ENCODE measurements around the gene BPIFB3. TPM values are rescaled to one million over a fixed set of nuclear protein-coding genes. Genes with fewer than 3 reads are reported as not detected.

Gene BPIFB3
- total and polyA plus RNA-seq, 2 of the 13 experiments (the other 11 are each of a cell fraction or from before 2014, with no cell fraction given), result 0.09 TPM; not detected in 1

DNA sequence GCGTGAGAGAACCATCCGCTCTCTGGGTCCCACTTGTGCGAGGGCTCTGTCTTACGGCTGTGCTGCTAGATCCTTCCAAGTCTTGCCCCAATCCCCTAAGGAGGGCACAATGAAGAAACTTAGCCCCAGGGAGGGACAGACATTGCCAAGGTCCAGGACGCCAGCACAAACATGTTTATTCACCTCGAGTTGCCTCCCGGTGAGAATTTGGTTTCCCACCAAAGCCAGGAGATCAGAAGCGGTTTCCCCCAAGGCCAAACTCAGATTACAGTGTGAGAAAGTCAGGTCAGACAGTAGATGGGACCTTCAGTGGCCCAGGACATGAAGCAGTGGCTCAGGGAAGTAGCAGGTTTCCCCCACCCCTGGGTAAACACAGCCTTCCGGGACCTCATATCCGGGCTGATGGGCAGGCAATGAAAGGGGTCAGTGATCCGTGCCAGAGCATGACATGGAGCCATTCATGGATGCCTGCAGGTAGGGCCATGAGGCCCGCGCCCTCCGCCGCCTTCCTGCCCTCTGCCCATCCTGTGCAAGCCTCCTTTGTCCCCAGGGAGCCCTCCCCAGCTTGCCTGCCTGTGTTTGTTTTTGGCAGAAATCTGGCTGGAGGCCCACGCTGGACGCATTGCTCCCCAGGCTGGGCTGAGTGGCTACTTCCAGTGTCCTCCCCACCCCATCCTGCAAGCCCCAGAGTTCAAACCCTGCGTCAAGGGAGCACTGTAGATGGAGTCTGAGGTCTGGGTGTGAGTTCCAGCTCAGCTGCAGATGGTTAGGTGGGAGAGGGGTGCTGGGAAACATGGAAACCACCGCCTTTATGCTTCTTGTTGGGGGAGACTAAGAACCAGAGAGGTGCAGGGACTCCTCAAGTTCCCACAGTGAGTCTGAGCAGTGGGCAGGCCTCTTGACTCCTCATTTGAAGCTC lies 44.2 kb upstream of the BPIFB3 start (continued):
- peak; percentile 63 to 84 for TF ChIP-seq NR2F1 (CRISPR knock-in tag; IDR thresholded peaks at IDR 0.05)
- TF ChIP-seq, protein P1, sequence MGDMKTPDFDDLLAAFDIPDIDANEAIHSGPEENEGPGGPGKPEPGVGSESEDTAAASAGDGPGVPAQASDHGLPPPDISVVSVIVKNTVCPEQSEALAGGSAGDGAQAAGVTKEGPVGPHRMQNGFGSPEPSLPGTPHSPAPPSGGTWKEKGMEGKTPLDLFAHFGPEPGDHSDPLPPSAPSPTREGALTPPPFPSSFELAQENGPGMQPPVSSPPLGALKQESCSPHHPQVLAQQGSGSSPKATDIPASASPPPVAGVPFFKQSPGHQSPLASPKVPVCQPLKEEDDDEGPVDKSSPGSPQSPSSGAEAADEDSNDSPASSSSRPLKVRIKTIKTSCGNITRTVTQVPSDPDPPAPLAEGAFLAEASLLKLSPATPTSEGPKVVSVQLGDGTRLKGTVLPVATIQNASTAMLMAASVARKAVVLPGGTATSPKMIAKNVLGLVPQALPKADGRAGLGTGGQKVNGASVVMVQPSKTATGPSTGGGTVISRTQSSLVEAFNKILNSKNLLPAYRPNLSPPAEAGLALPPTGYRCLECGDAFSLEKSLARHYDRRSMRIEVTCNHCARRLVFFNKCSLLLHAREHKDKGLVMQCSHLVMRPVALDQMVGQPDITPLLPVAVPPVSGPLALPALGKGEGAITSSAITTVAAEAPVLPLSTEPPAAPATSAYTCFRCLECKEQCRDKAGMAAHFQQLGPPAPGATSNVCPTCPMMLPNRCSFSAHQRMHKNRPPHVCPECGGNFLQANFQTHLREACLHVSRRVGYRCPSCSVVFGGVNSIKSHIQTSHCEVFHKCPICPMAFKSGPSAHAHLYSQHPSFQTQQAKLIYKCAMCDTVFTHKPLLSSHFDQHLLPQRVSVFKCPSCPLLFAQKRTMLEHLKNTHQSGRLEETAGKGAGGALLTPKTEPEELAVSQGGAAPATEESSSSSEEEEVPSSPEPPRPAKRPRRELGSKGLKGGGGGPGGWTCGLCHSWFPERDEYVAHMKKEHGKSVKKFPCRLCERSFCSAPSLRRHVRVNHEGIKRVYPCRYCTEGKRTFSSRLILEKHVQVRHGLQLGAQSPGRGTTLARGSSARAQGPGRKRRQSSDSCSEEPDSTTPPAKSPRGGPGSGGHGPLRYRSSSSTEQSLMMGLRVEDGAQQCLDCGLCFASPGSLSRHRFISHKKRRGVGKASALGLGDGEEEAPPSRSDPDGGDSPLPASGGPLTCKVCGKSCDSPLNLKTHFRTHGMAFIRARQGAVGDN (CRISPR knock-in tag; IDR thresholded peaks at IDR 0.05), result peak; percentile 99
- TF ChIP-seq ZFP90 (CRISPR knock-in tag; IDR thresholded peaks at IDR 0.05; ENCODE audit: borderline replicate concordance), result no peak; the same call in 1 of the 2 replicates
- peak; percentile 84; the same call in 1 of the 2 replicates for TF ChIP-seq SIX1 (CRISPR knock-in tag; IDR thresholded peaks at IDR 0.05; ENCODE audit: borderline replicate concordance)
- TF ChIP-seq ZNF205 (CRISPR knock-in tag; IDR thresholded peaks at IDR 0.05), result peak; percentile 89
- TF ChIP-seq WIZ (CRISPR knock-in tag; IDR thresholded peaks at IDR 0.05), result peak; percentile 77
- TF ChIP-seq, protein P2, sequence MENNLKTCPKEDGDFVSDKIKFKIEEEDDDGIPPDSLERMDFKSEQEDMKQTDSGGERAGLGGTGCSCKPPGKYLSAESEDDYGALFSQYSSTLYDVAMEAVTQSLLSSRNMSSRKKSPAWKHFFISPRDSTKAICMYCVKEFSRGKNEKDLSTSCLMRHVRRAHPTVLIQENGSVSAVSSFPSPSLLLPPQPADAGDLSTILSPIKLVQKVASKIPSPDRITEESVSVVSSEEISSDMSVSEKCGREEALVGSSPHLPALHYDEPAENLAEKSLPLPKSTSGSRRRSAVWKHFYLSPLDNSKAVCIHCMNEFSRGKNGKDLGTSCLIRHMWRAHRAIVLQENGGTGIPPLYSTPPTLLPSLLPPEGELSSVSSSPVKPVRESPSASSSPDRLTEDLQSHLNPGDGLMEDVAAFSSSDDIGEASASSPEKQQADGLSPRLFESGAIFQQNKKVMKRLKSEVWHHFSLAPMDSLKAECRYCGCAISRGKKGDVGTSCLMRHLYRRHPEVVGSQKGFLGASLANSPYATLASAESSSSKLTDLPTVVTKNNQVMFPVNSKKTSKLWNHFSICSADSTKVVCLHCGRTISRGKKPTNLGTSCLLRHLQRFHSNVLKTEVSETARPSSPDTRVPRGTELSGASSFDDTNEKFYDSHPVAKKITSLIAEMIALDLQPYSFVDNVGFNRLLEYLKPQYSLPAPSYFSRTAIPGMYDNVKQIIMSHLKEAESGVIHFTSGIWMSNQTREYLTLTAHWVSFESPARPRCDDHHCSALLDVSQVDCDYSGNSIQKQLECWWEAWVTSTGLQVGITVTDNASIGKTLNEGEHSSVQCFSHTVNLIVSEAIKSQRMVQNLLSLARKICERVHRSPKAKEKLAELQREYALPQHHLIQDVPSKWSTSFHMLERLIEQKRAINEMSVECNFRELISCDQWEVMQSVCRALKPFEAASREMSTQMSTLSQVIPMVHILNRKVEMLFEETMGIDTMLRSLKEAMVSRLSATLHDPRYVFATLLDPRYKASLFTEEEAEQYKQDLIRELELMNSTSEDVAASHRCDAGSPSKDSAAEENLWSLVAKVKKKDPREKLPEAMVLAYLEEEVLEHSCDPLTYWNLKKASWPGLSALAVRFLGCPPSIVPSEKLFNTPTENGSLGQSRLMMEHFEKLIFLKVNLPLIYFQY (CRISPR knock-in tag; IDR thresholded peaks at IDR 0.05; ENCODE audit: borderline replicate concordance), result peak; percentile 95
- TF ChIP-seq ZNF746 (CRISPR knock-in tag; IDR thresholded peaks at IDR 0.05), result peak; percentile 99
- TF ChIP-seq, protein P3, sequence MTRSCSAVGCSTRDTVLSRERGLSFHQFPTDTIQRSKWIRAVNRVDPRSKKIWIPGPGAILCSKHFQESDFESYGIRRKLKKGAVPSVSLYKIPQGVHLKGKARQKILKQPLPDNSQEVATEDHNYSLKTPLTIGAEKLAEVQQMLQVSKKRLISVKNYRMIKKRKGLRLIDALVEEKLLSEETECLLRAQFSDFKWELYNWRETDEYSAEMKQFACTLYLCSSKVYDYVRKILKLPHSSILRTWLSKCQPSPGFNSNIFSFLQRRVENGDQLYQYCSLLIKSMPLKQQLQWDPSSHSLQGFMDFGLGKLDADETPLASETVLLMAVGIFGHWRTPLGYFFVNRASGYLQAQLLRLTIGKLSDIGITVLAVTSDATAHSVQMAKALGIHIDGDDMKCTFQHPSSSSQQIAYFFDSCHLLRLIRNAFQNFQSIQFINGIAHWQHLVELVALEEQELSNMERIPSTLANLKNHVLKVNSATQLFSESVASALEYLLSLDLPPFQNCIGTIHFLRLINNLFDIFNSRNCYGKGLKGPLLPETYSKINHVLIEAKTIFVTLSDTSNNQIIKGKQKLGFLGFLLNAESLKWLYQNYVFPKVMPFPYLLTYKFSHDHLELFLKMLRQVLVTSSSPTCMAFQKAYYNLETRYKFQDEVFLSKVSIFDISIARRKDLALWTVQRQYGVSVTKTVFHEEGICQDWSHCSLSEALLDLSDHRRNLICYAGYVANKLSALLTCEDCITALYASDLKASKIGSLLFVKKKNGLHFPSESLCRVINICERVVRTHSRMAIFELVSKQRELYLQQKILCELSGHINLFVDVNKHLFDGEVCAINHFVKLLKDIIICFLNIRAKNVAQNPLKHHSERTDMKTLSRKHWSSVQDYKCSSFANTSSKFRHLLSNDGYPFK (CRISPR knock-in tag; IDR thresholded peaks at IDR 0.05; ENCODE audit: borderline replicate concordance), result peak; percentile 81; the same call in 1 of the 2 replicates
- TF ChIP-seq POLR2AphosphoS5 (IDR thresholded peaks at IDR 0.05; ENCODE audit: low read depth, low read length), result peak; percentile 86
- TF ChIP-seq ZNF431 (CRISPR knock-in tag; IDR thresholded peaks at IDR 0.05; ENCODE audit: borderline replicate concordance, low read depth), result peak; percentile 95; the same call in 1 of the 2 replicates
- 0 out of 2 replicates have a peak, but pooled peaks have one; percentile 33 for TF ChIP-seq TP53 (CRISPR knock-in tag; conservative IDR thresholded peaks at IDR 0.05)
- TF ChIP-seq, protein P4, sequence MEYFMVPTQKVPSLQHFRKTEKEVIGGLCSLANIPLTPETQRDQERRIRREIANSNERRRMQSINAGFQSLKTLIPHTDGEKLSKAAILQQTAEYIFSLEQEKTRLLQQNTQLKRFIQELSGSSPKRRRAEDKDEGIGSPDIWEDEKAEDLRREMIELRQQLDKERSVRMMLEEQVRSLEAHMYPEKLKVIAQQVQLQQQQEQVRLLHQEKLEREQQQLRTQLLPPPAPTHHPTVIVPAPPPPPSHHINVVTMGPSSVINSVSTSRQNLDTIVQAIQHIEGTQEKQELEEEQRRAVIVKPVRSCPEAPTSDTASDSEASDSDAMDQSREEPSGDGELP (IDR thresholded peaks at IDR 0.05; ENCODE audit: borderline replicate concordance, low read depth), result peak; percentile 86; the same call in 1 of the 2 replicates
- peak; percentile 76; the same call in 1 of the 2 replicates for TF ChIP-seq ZNF839 (CRISPR knock-in tag; IDR thresholded peaks at IDR 0.05; ENCODE audit: borderline replicate concordance)
- no peak for TF ChIP-seq TOE1 (CRISPR knock-in tag; IDR thresholded peaks at IDR 0.05)
